Lung microvascular endothelial cell (primary cell): ENCODE measurements around the gene ELOVL7. TPM values are rescaled to one million over a fixed set of nuclear protein-coding genes. Genes with fewer than 3 reads are reported as not detected.
A peak's percentile ranks its signal among the peaks of the same experiment; 100 is the strongest.
"Not testable (repeated sequence)": the region's sequence is repeated elsewhere in the genome, so short reads cannot be mapped to it uniquely, and the experiment has no call there.

Source experiments
- DNase-seq, 2 donors: peaks; one replicate each; pipeline versions ENCODE4 v3.0.0 to v3.0.0-alpha.2; 2010; ENCODE audit warnings: low read depth in 2 of 2
- total RNA-seq: library from RNA; depleted of rRNA; stranded (reverse); fragments of >200 nt; gene quantifications from 2 replicates; pipeline ENCODE4 v1.2.1, GENCODE V29; 2014

ELOVL7 gene
- under 0.01 TPM in 2 replicates for total RNA-seq

DNA sequence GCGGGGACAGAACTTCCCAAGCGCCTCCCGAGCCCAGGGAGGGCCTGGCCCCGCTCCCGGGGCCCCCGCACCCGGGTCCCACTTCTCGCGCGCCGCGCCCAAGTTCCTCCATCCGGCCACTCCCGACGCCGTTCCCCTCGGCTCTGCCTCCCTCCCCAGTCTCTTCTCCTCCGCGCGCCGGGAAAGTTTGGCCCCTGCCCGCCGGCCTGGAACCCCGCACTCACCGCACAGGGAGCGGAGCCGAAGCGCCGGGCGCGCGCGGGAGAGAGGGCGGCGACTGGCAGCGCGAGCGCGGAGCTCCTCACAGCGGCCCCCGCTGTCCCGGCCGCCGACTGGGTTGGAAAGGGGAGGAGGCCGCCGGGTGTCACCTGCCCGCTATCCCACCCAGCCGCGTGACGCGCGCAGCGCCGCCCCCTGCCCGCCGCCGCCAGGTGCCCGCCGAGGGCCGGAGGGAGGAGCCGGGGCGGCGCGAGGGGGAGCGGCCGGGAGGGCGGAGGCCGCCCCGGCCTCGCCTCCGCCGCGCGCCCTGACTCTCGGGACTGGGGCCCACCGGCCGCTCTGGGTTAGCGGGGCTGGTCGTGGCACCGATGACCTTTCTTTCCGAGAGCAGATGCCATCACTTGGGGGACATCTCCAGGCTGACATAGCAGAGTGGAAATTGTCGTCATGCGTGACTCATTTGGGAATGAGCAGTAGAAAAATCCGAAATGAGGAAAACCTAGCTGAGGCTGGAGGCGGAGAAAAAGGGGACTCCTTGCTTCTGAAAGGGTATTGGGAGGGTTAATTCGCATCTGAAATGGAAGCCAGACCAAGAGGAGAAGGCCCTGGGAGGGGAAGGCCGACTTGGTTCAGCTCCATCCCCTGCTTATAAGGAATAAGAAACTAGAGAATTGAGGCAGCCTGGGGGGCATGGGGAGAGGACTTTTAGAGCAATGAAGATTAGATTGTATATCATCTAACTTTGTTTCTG, at the start of gene ELOVL7:
Gene ELOVL7 (minus strand): TSS at position 334 of the 970 bp plus-strand sequence. CDS start 56,872 bp downstream, outside the sequence.
- DNase-seq = peak; percentile 45 to 56

DNA sequence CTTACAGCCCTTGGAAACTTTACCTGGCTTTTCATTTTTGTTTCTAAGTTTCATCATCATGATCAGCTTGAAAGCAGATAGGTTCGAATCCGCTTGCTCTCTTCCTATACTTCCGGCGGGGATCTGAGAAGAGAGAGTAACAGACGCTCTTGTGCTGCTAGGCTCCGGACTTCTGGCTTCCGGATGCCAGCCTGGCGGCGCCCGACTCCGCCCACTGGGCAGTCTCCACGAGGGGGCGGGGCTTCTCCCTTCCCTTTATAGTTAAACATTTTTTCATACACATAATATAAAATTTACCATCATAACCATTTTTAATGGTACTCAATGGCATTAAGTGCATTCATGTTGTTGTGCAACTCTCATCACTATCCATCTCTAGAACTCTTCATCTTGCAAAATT, 49.5 kb upstream of the ELOVL7 start:
- no peak for DNase-seq

DNA sequence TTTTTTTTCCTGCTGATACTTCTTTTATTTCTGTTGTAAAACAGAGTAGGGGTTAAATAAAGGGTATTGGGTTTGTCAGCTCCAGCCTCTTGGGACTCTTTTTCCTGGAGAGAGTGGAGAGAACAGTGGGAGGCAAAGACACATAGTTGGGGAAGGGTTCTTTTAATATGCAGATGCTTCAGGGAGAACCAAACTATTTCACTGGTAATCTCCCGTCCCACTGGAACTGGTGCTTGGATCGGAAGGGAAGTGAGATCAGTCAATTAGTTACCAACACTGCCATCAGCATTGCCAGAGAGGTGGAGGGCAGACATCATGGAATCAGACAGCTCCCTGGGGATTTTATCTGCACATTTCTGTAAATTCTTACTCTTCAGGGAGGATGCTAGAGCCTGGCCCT, 47.6 kb upstream of the ELOVL7 start:
- DNase-seq = no peak

DNA sequence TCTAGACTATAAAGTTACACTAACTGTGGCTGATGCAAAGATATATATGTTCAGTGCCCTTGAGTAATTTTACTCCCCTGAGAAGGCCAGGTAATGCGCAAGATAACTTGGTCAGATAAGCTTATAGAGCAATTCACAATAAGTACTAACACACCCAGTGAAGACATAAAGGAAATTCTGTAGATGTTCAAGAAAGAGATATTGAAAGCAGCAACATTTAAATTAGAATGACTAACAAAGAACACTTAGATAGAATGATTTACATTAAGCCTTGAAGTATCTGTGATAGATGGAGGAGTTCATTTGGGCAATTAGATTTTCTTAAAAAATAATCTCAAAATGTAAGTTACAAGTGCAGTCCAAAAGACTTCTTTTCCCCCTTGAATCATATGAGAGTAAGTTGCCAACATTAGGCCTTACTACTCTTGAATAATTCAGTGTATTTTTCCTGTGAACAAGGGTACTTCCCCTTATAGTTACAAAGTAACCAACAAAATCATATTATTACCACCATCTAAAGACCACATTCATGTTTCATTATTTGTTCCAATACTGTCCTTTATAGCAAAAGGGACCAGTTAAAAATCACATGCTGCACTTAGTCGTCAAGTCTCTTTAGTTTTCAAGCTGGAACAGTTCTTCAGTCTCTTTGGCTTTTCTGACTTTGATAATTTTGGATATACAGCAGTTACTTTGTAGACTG, 44.4 kb upstream of the ELOVL7 start:
- no peak for DNase-seq

DNA sequence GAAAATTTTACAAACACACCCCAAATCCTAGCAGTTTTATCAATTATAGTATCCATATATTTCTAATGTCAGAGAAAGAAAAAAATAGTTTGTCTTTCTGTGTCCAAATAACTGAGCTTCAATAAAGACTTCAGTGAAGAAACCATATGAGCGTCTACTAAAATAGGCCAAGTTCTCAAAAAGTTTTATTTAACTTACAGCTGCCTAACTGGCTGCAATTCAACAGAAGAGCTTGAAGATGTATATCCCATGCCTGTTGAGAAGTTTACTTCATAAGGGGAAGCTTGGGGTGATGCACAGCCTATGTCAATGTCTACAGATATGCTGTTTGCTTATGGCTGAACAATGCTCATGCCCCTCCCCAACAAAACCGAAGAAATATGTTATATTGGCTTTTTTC, 43.7 kb upstream of the ELOVL7 start:
- DNase-seq = no peak

DNA sequence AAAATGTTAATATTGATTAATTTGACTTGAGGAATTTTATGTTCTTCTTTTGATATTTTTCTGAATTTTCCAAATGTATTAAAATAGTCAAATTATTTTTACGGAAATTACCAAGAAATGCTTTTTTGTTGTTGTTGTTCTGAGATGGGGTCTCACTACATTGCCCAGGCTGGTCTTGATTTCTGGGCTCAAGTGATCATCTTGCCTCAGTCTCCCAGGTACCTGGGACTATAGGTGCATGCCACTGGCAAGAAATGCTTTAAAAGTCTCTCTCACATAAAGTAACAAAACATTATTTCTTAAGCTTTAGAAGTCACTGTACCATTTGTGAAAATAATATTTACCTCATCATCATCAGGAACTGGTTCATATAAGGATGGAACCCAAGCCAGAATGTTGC, 43.0 kb upstream of the ELOVL7 start:
- DNase-seq = no peak

DNA sequence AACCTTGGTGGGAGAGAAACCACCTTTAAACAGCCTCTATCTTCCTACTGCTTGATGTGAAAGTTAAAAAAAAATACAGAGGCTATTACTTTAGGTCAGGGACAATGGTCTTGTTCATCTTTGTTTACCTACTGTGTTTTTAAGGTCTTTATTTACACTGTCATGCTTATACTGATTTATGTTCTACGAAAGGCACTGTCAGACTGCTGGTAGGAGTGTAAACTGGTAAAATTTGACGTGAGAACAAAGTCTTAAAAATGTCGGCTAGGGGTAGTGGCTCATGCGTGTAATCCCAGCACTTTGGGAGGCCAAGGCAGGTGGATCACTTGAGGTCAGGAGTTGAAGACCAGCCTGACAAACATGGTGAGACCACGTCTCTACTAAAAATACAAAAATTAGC, 42.1 kb upstream of the ELOVL7 start:
- DNase-seq = no peak

DNA sequence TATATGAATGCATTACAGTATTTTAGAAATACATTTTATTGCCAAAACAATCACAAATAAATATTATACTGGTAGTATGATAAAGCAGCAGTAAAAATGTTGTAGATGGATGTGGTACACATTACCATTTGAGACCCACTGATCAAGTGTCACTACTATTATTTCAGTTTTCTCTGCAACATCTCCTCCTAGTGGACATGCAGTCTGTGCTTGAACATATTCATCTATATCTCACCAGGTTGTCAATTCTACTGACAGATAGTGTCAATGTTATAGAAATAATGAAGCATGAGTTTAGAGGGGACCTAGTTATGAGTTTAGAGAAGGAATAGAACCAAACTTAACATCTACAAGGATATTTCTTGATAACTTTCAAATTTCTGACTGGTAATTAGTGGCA, 39.2 kb upstream of the ELOVL7 start:
- DNase-seq = peak; percentile 20 to 25

DNA sequence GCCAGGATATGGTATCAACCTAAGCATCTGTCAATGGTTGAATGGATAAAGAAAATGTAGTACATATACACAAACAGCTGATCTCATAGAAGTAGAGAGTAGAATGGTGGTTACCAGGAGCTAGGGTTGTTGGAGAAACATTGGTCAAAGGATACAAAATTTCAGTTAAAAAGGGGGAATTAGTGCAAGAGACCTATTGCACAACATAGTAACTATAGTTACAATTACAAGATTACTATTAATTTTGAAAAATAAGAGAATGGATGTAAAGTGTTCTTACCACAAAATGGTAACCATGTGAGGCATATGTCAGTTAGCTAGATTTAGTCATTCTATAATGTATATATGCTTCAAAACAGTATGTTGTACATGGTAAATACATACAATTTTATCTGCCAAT, 28.8 kb upstream of the ELOVL7 start:
- no peak for DNase-seq

DNA sequence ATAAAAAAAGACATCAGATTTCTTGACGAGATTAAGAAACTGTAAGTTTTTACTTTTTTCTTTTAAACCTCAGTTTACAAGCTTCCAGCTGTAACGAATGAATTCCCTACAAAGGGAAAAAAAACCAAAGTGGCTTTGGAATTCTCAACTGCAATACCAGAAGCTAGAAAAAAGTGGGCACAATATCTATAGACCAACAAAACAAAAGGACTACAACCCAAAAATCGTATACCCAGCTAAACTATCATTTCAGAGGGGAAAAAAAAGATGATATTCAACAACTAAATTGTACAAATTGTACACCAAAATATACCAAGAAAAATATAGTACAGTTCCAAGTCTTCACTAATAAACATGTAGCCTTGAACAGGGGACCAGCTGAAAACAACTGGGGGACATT, 26.8 kb upstream of the ELOVL7 start:
- DNase-seq = no peak

DNA sequence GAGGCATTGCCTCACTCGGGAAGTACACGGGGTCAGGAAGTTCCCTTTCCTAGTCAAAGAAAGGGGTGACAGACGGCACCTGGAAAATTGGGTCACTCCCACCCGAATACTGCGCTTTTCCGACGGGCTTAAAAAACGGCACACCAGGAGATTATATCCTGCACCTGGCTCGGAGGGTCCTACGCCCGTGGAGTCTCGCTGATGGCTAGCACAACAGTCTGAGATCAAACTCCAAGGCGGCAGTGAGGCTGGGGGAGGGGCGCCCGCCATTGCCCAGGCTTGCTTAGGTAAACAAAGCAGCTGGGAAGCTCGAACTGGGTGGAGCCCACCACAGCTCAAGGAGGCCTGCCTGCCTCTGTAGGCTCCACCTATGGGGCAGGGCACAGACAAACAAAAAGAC, 16.5 kb upstream of the ELOVL7 start:
- not testable (repeated sequence) for DNase-seq

DNA sequence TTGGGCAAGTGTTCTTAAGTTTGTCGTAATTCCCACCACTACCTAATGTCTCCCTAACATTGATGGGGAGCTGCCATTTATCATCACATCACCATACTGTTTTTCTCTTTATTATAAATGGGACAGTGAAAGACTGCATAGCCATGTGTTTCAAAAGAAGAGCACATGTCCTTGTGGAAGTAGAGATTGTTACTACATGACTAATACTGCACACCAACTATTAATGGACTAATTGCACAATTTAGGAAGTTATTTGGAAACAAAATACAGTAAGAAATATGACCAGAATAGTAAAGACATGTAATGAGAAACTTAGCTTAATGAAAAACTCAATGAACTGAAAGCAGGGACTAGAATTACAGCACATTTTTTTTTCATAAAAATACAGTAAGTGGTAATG, 12.0 kb upstream of the ELOVL7 start:
- DNase-seq = no peak

DNA sequence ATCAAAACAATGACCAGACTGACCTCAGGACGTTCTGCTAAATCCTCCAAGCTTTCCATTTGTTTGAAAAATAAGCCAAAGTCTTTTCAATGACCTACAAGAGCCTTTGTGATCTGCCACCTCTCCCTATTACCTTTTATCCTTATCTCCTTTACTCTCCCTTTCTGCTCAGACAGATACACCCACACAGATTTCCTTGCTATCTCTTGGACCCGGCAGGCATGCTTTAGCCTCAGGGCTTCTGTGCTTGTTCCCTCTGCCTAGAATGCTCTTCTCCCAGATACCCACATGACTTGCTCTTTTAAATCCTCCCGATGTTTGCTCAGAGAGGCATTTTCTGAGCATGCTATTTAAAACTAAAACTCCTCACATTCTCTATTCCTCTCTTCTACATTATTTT, 8.9 kb upstream of the ELOVL7 start:
- DNase-seq = no peak

DNA sequence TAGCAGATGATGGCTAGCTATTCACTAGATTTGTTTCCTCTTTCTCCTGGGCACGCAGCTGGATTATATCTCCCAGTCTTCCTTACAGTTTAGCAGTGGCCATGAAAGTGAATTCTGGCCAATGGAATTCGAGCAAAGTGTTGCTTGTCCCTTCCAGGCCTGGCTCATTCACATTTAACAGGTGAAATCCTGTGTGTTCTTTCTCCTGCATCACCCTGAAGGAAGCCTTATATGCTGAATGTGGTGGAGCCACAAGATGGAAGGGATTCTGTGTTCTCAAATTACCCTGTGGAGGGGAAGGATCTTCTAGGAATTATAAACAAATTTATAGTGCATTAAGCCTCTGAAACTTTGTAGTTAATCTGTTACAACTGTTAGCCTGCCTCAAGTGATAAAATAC, 8.2 kb upstream of the ELOVL7 start:
- no peak for DNase-seq

DNA sequence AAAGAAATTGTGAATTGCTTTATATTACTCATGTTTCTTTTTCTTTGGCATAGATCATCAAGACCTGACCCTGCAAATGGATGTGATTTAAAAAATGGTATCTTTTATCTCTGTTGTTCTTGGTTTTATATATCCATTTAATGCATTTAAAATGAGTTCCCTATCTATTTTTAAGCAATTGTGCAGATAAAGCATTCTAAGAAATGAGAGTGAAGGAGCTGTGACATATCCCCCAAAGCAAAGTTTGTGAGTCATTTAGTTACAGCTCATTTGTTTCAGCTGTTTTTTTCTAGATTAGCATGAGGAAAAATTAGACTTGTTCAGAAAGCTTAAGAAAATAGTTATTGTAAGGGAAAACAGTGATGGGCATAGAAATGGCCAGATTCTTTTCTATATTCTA, 7.6 kb upstream of the ELOVL7 start:
- no peak for DNase-seq

DNA sequence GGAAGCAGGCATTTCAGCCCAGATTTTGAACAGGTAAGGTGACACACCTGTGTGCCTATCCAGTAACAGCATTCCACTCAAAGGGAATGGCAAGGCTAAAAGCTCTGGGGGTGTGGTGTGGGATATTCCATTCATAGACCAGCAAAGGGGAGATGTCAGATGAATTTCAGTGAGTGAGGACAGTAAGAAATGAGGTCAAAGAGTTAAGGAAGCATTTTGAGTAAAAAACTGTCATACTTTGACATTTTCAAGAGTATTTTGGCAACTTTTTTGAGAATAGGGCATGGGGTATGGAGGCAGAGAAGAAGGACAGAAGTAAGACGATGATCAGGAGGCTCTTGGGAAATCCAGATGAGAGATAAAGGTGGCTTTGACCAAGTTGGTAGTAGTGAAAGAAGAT, 2.2 kb upstream of the ELOVL7 start:
- no peak for DNase-seq

DNA sequence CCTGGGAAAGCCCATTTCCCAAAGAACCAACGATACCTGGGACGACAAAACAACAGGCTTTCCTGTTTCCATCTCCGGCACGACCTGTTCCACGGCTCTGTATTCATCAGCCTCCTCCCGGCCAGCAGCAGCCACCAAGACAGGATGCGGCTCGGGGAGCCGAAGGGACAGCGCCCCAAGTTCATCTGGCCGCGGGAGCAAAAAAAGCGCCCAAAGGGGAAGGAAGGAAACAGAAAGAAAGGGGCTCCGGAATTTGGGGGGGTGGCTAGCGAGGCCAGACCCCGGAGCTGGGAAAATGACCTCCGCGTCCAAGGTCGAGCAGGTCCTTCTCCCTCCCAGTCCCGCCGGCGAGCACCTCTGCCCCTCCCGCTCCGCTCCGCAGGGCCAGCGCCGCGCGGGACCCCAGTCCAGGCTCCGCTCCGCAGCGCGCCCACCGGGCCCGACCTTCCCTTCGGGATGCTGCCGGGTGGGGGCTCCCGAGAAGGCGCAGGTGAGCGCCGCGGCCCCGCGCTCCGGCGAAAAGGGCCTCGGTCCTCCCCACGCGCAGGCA, 608 bp downstream of the ELOVL7 start:
- peak in 1 of 2 donors; percentile 5 for DNase-seq

DNA sequence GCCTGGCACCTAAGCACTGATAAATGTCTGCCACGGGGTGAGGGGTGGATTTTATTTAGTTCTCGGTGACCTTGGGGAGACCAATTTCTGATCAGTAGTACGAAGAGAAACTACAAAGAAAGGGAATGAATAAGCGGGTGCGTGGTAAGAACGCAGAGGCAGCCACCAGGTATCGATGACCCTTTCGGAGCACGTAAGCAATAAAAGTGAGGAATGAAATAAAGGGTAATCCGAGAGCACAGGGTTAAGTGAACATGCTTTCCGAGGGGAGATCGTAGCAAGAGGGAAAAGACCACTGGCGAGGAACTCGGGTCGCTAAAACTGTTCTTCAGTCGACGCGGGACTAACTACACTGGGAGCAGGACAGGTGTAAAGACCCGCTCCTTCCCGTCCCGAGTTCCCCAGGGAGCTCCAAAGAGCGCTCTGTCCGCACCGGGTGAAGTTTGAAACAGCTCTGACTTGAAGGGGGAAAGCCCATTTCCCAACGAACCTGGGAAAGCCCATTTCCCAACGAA, 1.1 kb downstream of the ELOVL7 start:
- no peak for DNase-seq

DNA sequence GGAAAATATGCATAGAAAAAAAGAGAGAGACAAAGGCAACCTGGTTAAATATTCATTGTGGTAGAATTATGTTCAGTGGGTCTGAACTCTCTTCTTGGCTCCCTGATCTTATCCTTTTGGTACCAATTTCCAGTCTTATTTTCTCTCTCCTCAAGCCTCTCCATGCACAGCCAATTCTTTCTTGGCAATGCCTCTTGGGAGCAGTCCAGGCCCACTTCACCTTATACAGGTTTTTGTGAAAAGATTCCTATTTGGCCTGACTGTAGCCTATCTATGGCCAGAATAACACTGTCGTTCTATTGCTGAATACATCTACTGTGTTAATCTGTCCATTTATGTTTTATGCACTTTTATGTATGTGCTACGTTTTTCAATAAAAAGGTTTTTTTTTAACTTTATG, 2.7 kb downstream of the ELOVL7 start:
- DNase-seq = no peak

DNA sequence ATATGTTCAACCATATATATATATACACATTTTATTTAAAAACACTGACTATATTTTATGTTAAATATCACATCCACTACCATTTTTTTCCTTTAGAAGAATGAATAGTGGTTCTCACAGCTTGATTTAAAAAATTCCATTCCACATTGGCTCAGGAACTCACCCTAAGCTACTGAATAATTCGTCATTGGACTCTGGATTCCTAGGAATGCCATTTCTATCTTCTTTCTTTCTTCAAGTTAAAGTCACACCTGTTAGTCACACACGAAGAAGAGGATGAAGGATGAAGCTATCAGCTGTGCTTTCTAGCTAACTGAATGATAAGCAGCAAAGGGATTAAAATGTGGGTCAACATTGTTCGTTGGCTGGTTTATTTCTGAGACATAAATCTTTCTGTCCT, 7.9 kb downstream of the ELOVL7 start:
- no peak for DNase-seq

DNA sequence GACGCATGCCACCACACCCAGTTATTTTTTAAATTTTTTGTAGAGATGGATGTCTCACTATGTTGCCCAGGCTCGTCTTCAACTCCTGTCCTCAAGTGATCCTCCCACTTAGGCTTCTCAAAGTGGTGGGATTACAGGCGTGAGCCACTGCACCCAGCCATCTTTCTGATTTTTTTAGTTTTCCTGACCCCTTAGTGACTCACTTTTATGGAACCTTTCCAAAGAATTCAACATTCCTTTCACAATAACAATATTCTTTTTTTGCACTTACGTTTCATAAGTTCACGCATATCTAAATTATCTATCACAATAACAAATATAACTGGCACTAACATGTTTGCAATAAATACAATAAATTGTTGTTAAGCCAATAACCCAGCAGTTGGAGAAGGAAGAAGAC, 8.5 kb downstream of the ELOVL7 start:
- DNase-seq = peak; percentile 16 to 29

DNA sequence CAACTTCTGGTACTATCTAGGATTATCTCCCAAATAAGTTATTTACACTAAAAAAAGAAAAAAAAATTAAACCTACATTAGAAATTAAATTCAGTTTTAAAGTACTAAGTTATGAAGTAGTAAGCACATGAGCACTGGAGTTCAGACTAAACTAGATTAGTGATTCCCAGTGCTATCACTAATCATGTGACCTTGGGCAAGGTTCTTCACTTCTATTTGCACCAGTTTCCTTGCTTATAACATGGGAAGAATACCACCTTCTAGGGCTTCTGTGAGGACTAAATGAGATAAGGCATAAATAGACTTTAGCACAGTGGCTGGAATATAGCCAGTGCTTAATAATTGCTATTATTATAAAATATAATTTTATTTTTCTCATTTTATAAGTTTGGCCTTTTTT, 10.5 kb downstream of the ELOVL7 start:
- DNase-seq = no peak
